Osteoblast (primary cell): ENCODE results near the gene LAD1. TPM values are rescaled to one million over a fixed set of nuclear protein-coding genes. Genes with fewer than 3 reads are reported as not detected.

Experiments used
- DNase-seq: peaks from one replicate; pipeline ENCODE4 v3.0.0; 2011; ENCODE audit warnings: low spot score, mixed read lengths; ENCODE audit not compliant: insufficient read length; ENCODE audit errors: missing footprints
- H2AFZ ChIP-seq: 2 replicates; pipeline ENCODE4 v1.6.0; 2011; ENCODE audit warnings: mild to moderate bottlenecking, low read length
- H3K27ac ChIP-seq: 2 replicates; pipeline ENCODE4 v1.5.1; 2011; ENCODE audit warnings: mild to moderate bottlenecking, low read depth, low read length, moderate library complexity
- H3K27me3 ChIP-seq: 2 replicates; pipeline ENCODE4 v1.6.0; 2012; ENCODE audit warnings: mild to moderate bottlenecking, control low read depth, inconsistent platforms, low read length, moderate library complexity; ENCODE audit not compliant: insufficient read depth
- H3K36me3 ChIP-seq: 2 replicates; pipeline ENCODE4 v1.5.1; 2011; ENCODE audit warnings: mild to moderate bottlenecking, low read length, control low read depth, moderate library complexity; ENCODE audit not compliant: insufficient read depth
- H3K4me1 ChIP-seq: 2 replicates; pipeline ENCODE4 v1.5.1; 2011; ENCODE audit warnings: mild to moderate bottlenecking, low read length, control low read depth, moderate library complexity; ENCODE audit not compliant: insufficient read depth
- H3K4me2 ChIP-seq: 2 replicates; pipeline ENCODE4 v1.6.0; 2011; ENCODE audit warnings: mild to moderate bottlenecking, low read length; ENCODE audit not compliant: insufficient read depth
- H3K4me3 ChIP-seq: fragments of 200-600 bp; sonication (generic); 3 replicates; pipeline ENCODE4 v1.5.1; 2012; ENCODE audit warnings: mild to moderate bottlenecking, low read length, inconsistent platforms; ENCODE audit not compliant: insufficient read depth
- H3K79me2 ChIP-seq: 2 replicates; pipeline ENCODE4 v1.6.0; 2012; ENCODE audit warnings: mild to moderate bottlenecking, low read length, control low read depth, inconsistent platforms; ENCODE audit not compliant: insufficient read depth
- H3K9me3 ChIP-seq: 2 replicates; pipeline ENCODE4 v1.5.1; 2011; ENCODE audit warnings: low read depth, low read length, control low read depth
- H4K20me1 ChIP-seq: 2 replicates; pipeline ENCODE4 v1.6.0; 2012; ENCODE audit warnings: mild to moderate bottlenecking, low read length, control low read depth; ENCODE audit not compliant: insufficient read depth
- total RNA-seq: library from RNA; depleted of rRNA; stranded (reverse); fragments of >200 nt; gene quantifications from 2 replicates; pipeline ENCODE4 v1.2.3, GENCODE V29; 2012
- TF ChIP-seq, protein P1 (sequence below): IDR thresholded peaks from 2 replicates; pipeline ENCODE4 v1.5.1; 2011; ENCODE audit warnings: mild to moderate bottlenecking, low read depth, low read length, moderate library complexity; ENCODE audit errors: extremely low read depth

LAD1 gene
- total RNA-seq, 1 donor, result not detected

DNA sequence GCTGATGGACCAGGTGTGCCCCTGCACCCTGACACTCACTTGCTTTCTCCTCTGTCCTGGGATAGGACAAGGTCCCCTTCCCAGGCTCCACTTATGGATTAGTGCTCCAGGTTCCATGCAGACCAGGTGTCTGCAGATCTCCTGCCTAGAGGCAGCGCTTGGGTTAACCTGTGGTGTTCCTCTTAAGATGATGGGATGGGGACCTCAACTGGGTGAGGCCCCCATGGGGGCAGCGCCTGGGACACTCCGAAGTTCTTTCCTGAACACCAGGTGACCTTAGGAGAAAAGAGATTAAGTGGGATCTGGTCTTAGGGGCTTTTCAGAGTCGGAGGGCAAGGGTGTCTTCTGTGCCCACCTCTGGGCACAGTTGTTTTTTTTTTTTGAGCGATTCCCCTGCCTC lies 42.9 kb downstream of the LAD1 start:
- peaks cover 6% of the 10 kb centered on the region for H3K27me3 ChIP-seq
- H3K27ac ChIP-seq, result no peak overlapping the region
- no peak overlapping the region for H2AFZ ChIP-seq
- no peaks in the 10 kb centered on the region for H3K36me3 ChIP-seq
- H3K4me1 ChIP-seq, result no peaks in the 10 kb centered on the region
- H4K20me1 ChIP-seq, result no peaks in the 10 kb centered on the region
- H3K4me3 ChIP-seq, result no peak overlapping the region
- H3K79me2 ChIP-seq, result no peaks in the 10 kb centered on the region
- no peaks in the 10 kb centered on the region for H3K9me3 ChIP-seq
- no peak overlapping the region for H3K4me2 ChIP-seq
- TF ChIP-seq, protein P1, sequence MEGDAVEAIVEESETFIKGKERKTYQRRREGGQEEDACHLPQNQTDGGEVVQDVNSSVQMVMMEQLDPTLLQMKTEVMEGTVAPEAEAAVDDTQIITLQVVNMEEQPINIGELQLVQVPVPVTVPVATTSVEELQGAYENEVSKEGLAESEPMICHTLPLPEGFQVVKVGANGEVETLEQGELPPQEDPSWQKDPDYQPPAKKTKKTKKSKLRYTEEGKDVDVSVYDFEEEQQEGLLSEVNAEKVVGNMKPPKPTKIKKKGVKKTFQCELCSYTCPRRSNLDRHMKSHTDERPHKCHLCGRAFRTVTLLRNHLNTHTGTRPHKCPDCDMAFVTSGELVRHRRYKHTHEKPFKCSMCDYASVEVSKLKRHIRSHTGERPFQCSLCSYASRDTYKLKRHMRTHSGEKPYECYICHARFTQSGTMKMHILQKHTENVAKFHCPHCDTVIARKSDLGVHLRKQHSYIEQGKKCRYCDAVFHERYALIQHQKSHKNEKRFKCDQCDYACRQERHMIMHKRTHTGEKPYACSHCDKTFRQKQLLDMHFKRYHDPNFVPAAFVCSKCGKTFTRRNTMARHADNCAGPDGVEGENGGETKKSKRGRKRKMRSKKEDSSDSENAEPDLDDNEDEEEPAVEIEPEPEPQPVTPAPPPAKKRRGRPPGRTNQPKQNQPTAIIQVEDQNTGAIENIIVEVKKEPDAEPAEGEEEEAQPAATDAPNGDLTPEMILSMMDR, result no peak
- DNase-seq, result no peak

DNA sequence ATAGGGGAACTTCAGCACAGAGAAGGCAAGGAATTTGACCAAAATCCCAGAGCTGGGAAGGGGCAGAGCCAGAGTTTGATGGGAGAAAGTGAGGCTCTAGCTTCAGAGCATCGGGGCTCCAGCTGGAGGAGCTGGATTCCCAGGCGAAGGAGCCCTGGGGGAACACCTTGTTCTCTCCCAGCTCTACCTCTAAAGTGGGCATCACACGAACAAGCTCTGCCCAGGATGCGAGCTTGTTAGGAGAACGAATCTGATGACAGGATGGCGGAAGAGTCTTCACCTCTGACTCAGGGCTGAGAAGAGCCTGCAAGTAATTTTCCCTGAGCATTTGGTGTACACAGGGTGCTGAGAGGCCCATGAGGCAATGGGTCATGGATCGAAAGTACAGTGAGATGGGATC lies 43.7 kb downstream of the LAD1 start:
- TF ChIP-seq, protein P1, result no peak
- no peak overlapping the region for H3K4me3 ChIP-seq
- no peak overlapping the region for H3K27ac ChIP-seq
- H2AFZ ChIP-seq, result no peak overlapping the region
- no peak for DNase-seq
- peaks cover 6% of the 10 kb centered on the region for H3K27me3 ChIP-seq
- H3K36me3 ChIP-seq, result no peaks in the 10 kb centered on the region
- no peak overlapping the region for H3K4me2 ChIP-seq
- H3K9me3 ChIP-seq, result no peaks in the 10 kb centered on the region
- no peaks in the 10 kb centered on the region for H3K4me1 ChIP-seq
- no peaks in the 10 kb centered on the region for H3K79me2 ChIP-seq
- no peaks in the 10 kb centered on the region for H4K20me1 ChIP-seq

DNA sequence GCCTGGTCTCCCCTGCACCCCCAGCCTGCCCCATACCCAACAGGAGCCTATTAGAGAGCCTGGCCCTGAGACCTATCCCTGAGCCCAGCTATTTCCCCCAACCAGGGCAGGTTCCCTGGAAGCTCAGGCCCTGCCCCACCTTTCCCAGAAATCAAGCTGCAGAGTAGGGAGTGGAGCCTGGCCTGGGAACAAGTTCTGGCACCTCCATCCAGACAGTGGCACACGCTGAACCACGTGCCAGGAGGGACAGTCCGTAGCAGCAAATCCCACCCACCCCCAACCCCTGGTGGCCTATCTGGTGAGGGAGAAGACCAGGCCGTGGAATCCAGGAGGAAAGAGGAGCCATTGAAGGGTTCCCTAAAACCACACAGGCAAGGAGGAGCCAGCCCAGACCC lies 44.2 kb downstream of the LAD1 start:
- Histone ChIP-seq H3K79me2 (no peaks in the 10 kb centered on the region), H2AFZ (no peak overlapping the region), H3K9me3 (no peaks in the 10 kb centered on the region), H3K4me1 (no peaks in the 10 kb centered on the region), H3K4me3 (no peak overlapping the region), H3K27ac (no peak overlapping the region), H3K27me3 (peaks cover 6% of the 10 kb centered on the region), H3K4me2 (no peak overlapping the region), H3K36me3 (no peaks in the 10 kb centered on the region), H4K20me1 (no peaks in the 10 kb centered on the region)
- TF ChIP-seq, protein P1, result no peak
- no peak for DNase-seq

DNA sequence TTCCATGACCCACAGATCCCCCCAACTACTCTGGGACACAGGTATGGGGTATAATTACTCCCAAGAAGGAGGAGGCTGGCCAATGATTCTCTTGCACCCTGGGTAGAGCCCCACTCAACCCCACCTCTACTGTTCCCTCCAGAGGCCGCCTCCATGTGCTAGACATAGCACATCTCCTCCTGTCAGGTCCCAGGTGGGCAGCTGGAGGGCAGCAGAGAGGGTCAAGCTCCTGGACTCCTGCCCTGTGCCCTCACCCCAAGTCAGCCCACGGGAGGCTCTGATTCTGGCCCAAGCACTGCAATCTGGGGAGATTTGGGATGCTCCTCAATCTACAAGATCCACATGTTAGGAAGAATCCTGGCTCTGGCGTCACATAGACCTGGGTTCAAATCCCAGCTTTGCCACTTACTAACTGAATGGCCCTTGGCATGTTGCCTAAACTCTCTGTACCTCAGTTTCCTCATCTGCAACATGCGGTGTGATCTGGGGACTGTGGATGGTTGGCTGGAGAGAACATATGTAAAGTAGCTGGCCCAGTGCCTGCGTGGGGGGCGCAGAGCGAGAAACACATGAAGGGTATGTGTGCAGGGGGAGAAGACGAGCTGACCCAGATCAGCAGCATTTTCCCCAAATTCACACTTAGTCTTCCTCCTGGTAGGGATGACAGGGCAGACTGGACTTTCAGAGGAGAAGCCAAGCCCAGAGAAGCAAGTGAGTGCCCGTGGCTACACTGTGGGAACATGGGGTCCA lies 44.8 kb downstream of the LAD1 start:
- H3K4me2 ChIP-seq, result no peak overlapping the region
- H3K4me1 ChIP-seq, result no peaks in the 10 kb centered on the region
- H3K27ac ChIP-seq, result no peak overlapping the region
- no peak for DNase-seq
- H3K4me3 ChIP-seq, result no peak overlapping the region
- TF ChIP-seq, protein P1, result no peak
- no peaks in the 10 kb centered on the region for H3K9me3 ChIP-seq
- peaks cover 6% of the 10 kb centered on the region for H3K27me3 ChIP-seq
- H3K36me3 ChIP-seq, result no peaks in the 10 kb centered on the region
- no peaks in the 10 kb centered on the region for H3K79me2 ChIP-seq
- no peaks in the 10 kb centered on the region for H4K20me1 ChIP-seq
- H2AFZ ChIP-seq, result no peak overlapping the region
